Adrenal gland (tissue), 5 donors: ENCODE measurements around the gene RGS3.

Experiments
- POLR2A ChIP-seq, 2 donors: fragments of 450-650 bp; IDR thresholded peaks; one replicate each; pipeline ENCODE4 v1.6.1; 2017; ENCODE audit warnings: antibody characterized with exemption in 2 of 2, mild to moderate bottlenecking in 2 of 2, moderate library complexity in 1 of 2
- TF ChIP-seq, protein P1 (sequence below), 6 experiments: fragments of 450-650 bp in 4 of 6; fragments of 200-600 bp in 2 of 6; sonication (generic) in 1 of 6; IDR thresholded peaks; 1 replicate in 5 of 6; 2 replicates in 1 of 6; pipeline versions ENCODE4 v1.5.1 to v1.8.0; 2016 to 2021; ENCODE audit warnings: antibody characterized with exemption in 6 of 6, mild to moderate bottlenecking in 2 of 6, moderate library complexity in 1 of 6
- donor health status: DM: no; HTN: no; CAD: no.

DNA sequence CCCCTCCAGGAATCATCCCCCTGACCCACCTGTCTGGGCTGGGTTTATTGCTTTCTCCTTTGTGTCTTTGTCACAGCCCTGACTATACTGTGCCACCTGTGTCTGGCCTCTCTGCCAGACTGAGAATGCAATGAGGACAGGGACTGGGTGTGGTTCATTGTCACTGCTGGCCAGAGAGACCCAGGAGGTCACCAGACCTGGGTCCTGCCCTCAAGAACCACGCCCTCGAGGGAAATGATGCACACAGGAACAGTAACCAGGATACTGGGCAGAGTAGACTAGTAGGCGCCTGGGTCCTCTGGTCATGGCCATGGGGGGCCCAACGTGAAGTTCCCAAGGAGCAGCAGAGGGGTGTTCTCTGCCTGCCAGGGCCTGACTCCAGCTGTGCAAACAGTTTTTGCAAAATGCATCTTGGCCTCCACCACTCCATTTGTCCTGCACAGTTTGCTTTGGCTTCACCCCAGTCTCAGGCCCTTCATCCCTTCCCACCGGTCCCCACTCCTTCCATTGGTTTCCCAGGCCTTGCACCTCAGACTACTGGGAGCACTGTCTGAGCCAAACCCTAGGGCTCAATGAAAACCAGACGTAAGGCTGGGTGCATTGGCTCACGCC lies 17.8 kb downstream of the RGS3 start:
- TF ChIP-seq POLR2A (IDR thresholded peaks at IDR 0.05) = no peak
- TF ChIP-seq, protein P1, sequence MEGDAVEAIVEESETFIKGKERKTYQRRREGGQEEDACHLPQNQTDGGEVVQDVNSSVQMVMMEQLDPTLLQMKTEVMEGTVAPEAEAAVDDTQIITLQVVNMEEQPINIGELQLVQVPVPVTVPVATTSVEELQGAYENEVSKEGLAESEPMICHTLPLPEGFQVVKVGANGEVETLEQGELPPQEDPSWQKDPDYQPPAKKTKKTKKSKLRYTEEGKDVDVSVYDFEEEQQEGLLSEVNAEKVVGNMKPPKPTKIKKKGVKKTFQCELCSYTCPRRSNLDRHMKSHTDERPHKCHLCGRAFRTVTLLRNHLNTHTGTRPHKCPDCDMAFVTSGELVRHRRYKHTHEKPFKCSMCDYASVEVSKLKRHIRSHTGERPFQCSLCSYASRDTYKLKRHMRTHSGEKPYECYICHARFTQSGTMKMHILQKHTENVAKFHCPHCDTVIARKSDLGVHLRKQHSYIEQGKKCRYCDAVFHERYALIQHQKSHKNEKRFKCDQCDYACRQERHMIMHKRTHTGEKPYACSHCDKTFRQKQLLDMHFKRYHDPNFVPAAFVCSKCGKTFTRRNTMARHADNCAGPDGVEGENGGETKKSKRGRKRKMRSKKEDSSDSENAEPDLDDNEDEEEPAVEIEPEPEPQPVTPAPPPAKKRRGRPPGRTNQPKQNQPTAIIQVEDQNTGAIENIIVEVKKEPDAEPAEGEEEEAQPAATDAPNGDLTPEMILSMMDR (IDR thresholded peaks at IDR 0.05) = no peak
